Prostate gland (tissue), 2 donors: ENCODE results near the gene KCND3.

Source experiments
- CTCF ChIP-seq, 4 experiments: fragments of 200-600 bp in 2 of 4; fragments of 450-650 bp in 2 of 4; sonication (generic) in 2 of 4; IDR thresholded peaks; 1 replicate in 3 of 4; 2 replicates in 1 of 4; pipeline ENCODE4 v1.5.1; 2016 to 2019; ENCODE audit warnings: antibody characterized with exemption in 4 of 4, mild to moderate bottlenecking in 2 of 4, moderate library complexity in 2 of 4
- POLR2A ChIP-seq: fragments of 450-650 bp; IDR thresholded peaks from one replicate; pipeline ENCODE4 v1.6.1; 2016; ENCODE audit warnings: antibody characterized with exemption, mild to moderate bottlenecking
- POLR2AphosphoS5 ChIP-seq: sonication (generic); formaldehyde crosslinking; IDR thresholded peaks from one replicate; pipeline ENCODE4 v1.6.1; 2017; ENCODE audit warnings: antibody characterized with exemption

- no peak for TF ChIP-seq CTCF (IDR thresholded peaks at IDR 0.05)
- no peak for TF ChIP-seq POLR2A
- no peak for TF ChIP-seq POLR2AphosphoS5
These were observed 265.6 kb downstream of the KCND3 start for GRCh38 chr1:111723871-111724270.
